Measurements from ENCODE around the gene AKIP1. TPM values are rescaled to one million over a fixed set of nuclear protein-coding genes. Genes with fewer than 3 reads are reported as not detected.

AKIP1 gene
- polyA plus RNA-seq, 3 donors: 8.7 to 18.9 (median 18.7) TPM

DNA sequence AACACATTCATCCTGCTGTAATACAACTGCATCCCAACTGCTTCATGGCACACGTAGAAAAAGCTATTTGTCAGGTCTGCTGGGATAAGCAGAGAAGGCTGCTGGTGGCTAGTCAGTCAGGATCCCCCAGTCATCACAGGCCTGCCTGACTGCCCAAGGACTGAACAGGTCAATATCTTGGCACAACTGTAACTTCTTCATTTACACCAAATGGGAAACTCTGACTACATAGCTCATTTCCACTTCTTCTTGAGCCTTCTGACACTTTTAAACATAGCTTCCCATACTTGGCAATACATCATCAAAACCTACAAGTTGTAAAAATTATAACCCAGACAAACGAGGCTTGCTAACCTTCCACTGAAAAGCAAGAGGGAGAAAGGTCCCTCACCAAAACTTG lies 50.4 kb downstream of the AKIP1 start:
- H3K27me3 Mint-ChIP-seq (ENCODE audit: low read depth in 3 of 3): peaks cover 0 to 5% (median 0%) of the 10 kb centered on the region in 3 donors
- H3K4me3 ChIP-seq (replicated peaks in 1 of 3; ENCODE audit: low read depth in 2 of 3, low read length in 3 of 3): no peak overlapping the region
- no peak overlapping the region for H2AFZ ChIP-seq (ENCODE audit: insufficient read depth, low read depth, low read length, poor library complexity, severe bottlenecking)
- peaks cover 33% of the 10 kb centered on the region for H3K4me1 Mint-ChIP-seq
- H3K27ac Mint-ChIP-seq: peak overlapping the region in 4 of 7 donors; percentile 38 to 85 (median 64)
- H3K9ac ChIP-seq (ENCODE audit: insufficient read depth, low read length, poor library complexity, severe bottlenecking): no peak overlapping the region
- H3K9me3 Mint-ChIP-seq: no peaks in the 10 kb centered on the region
- H3K9me3 ChIP-seq (replicated peaks in 1 of 2; ENCODE audit: control insufficient read depth in 1 of 2, insufficient read depth in 1 of 2, low read length in 2 of 2): no peaks in the 10 kb centered on the region
- peaks cover 11 to 25% of the 10 kb centered on the region in 2 donors for H3K36me3 ChIP-seq (replicated peaks in 1 of 2; ENCODE audit: control insufficient read depth in 1 of 2, insufficient read depth in 2 of 2, low read length in 2 of 2)
- no peak overlapping the region for H3K4me3 Mint-ChIP-seq
- peaks cover 14 to 26% of the 10 kb centered on the region in 2 donors for H3K36me3 Mint-ChIP-seq
- peak overlapping the region in 1 of 2 donors; percentile 54 for H3K27ac ChIP-seq (ENCODE audit: low read depth in 1 of 2, low read length in 2 of 2)
- no peak overlapping the region for H3K4me2 ChIP-seq (replicated peaks; ENCODE audit: extremely low read depth, low read length, poor library complexity, severe bottlenecking)
- TF ChIP-seq, protein P1, sequence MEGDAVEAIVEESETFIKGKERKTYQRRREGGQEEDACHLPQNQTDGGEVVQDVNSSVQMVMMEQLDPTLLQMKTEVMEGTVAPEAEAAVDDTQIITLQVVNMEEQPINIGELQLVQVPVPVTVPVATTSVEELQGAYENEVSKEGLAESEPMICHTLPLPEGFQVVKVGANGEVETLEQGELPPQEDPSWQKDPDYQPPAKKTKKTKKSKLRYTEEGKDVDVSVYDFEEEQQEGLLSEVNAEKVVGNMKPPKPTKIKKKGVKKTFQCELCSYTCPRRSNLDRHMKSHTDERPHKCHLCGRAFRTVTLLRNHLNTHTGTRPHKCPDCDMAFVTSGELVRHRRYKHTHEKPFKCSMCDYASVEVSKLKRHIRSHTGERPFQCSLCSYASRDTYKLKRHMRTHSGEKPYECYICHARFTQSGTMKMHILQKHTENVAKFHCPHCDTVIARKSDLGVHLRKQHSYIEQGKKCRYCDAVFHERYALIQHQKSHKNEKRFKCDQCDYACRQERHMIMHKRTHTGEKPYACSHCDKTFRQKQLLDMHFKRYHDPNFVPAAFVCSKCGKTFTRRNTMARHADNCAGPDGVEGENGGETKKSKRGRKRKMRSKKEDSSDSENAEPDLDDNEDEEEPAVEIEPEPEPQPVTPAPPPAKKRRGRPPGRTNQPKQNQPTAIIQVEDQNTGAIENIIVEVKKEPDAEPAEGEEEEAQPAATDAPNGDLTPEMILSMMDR (IDR thresholded peaks at IDR 0.05): no peak
- 100% methylated on average over 1 of the region's 2 CpGs for WGBS (ENCODE audit: insufficient coverage)
- H3K4me1 ChIP-seq (ENCODE audit: control insufficient read depth in 1 of 2, insufficient read depth in 2 of 2, low read length in 2 of 2): peaks cover 21 to 26% of the 10 kb centered on the region in 2 donors
- DNase-seq: no peak
- H3K27me3 ChIP-seq (ENCODE audit: control insufficient read depth in 2 of 2, insufficient read depth in 2 of 2, low read length in 2 of 2): no peaks in the 10 kb centered on the region
- intact Hi-C loops (cut with micrococcal nuclease): loop anchor here (5.0 to 10.0 kb wide), 3 partner anchors 53 to 287 kb away; partner anchors contain the start of genes RPL27A (in 1 of the 2) and TRIM66 (in 1 of the 2)
- peaks cover 35% of the 10 kb centered on the region for H4K20me1 ChIP-seq (ENCODE audit: insufficient read depth, low read length)
- peaks cover 64% of the 10 kb centered on the region for H3K79me2 ChIP-seq (ENCODE audit: insufficient read depth, low read length)

DNA sequence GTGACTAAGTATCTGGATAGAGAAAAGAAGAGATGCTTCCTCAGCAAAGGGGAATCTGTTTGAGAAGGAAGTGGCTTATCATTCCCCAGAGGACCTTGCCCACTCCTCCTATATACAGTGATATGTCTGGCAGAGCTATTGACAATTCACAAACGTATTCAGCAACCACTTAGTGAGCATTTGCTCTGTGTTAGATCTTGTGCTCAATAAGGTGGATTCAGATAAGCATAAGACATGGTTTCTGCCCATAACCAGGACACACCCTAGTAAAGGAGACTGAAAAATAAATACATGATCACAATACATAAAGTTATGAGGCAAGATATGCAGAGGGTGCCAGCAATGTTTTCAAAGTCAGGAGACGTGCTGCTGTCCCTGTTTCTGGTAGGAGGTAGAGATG lies 51.9 kb downstream of the AKIP1 start:
- H3K4me3 ChIP-seq (replicated peaks in 1 of 3; ENCODE audit: low read depth in 2 of 3, low read length in 3 of 3): peak overlapping the region in 1 of 3 experiments; percentile 85
- H3K36me3 ChIP-seq (replicated peaks in 1 of 2; ENCODE audit: control insufficient read depth in 1 of 2, insufficient read depth in 2 of 2, low read length in 2 of 2): peaks cover 0 to 12% of the 10 kb centered on the region in 2 donors
- peaks cover 59% of the 10 kb centered on the region for H3K79me2 ChIP-seq (ENCODE audit: insufficient read depth, low read length)
- H3K27me3 ChIP-seq (ENCODE audit: control insufficient read depth in 2 of 2, insufficient read depth in 2 of 2, low read length in 2 of 2): no peaks in the 10 kb centered on the region
- H3K4me1 ChIP-seq (ENCODE audit: control insufficient read depth in 1 of 2, insufficient read depth in 2 of 2, low read length in 2 of 2): peaks cover 21 to 26% of the 10 kb centered on the region in 2 donors
- WGBS (ENCODE audit: insufficient coverage): no CpG with 5 or more reads among the region's 2 CpGs
- no peak overlapping the region for H3K9ac ChIP-seq (ENCODE audit: insufficient read depth, low read length, poor library complexity, severe bottlenecking)
- no peaks in the 10 kb centered on the region for H3K9me3 Mint-ChIP-seq
- peaks cover 6 to 17% of the 10 kb centered on the region in 2 donors for H3K36me3 Mint-ChIP-seq
- DNase-seq: no peak
- TF ChIP-seq, protein P1 (IDR thresholded peaks at IDR 0.05): no peak
- H3K27ac Mint-ChIP-seq: peak overlapping the region in 4 of 7 donors; percentile 30 to 97 (median 80)
- peak overlapping the region in 1 of 2 donors; percentile 7 for H3K4me3 Mint-ChIP-seq
- peaks cover 37% of the 10 kb centered on the region for H3K4me1 Mint-ChIP-seq
- H3K27ac ChIP-seq (ENCODE audit: low read depth in 1 of 2, low read length in 2 of 2): peak overlapping the region in 1 of 2 donors; percentile 98
- H3K9me3 ChIP-seq (replicated peaks in 1 of 2; ENCODE audit: control insufficient read depth in 1 of 2, insufficient read depth in 1 of 2, low read length in 2 of 2): no peaks in the 10 kb centered on the region
- no peak overlapping the region for H2AFZ ChIP-seq (ENCODE audit: insufficient read depth, low read depth, low read length, poor library complexity, severe bottlenecking)
- peaks cover 26% of the 10 kb centered on the region for H4K20me1 ChIP-seq (ENCODE audit: insufficient read depth, low read length)
- intact Hi-C loops (cut with micrococcal nuclease): loop anchor here (5.0 to 10.0 kb wide), 3 partner anchors 52 to 288 kb away; partner anchors contain the start of genes RPL27A (in 1 of the 2) and TRIM66 (in 1 of the 2)
- peak overlapping the region; percentile 94 for H3K4me2 ChIP-seq (replicated peaks; ENCODE audit: extremely low read depth, low read length, poor library complexity, severe bottlenecking)
- H3K27me3 Mint-ChIP-seq (ENCODE audit: low read depth in 3 of 3): peaks cover 0 to 5% (median 0%) of the 10 kb centered on the region in 3 donors

Measured in CD14-positive monocyte (primary cell).